Upper lobe of right lung (tissue), 1 donor: ENCODE results near the gene SPINK6. TPM values are rescaled to one million over a fixed set of nuclear protein-coding genes. Genes with fewer than 3 reads are reported as not detected.

ENCODE experiments used
- ATAC-seq: fragments of 200-7000 bp; cut with Tn5 transposase; one replicate; pipeline ENCODE4 v1.9.1; 2020; ENCODE audit warnings: mild to moderate bottlenecking, moderate library complexity
- DNase-seq: peaks from one replicate; pipeline ENCODE4 v3.0.0-alpha.2; 2020
- H3K27ac ChIP-seq: fragments of 200-600 bp; one replicate; pipeline ENCODE4 v1.8.0; 2022
- H3K27me3 ChIP-seq: fragments of 200-600 bp; one replicate; pipeline ENCODE4 v1.8.0; 2022; ENCODE audit warnings: mild to moderate bottlenecking
- H3K36me3 ChIP-seq: fragments of 200-600 bp; one replicate; pipeline ENCODE4 v1.8.0; 2022
- H3K4me1 ChIP-seq: fragments of 200-600 bp; one replicate; pipeline ENCODE4 v1.8.0; 2022
- H3K4me3 ChIP-seq: fragments of 200-600 bp; one replicate; pipeline ENCODE4 v1.8.0; 2022; ENCODE audit warnings: mild to moderate bottlenecking
- H3K9me3 ChIP-seq: fragments of 200-600 bp; one replicate; pipeline ENCODE4 v1.8.0; 2022
- intact Hi-C: fragments of 100-400 bp; cut with DNase I; formaldehyde crosslinking; loops from one replicate; pipeline ENCODE4 v1.11.0; 2022
- long read RNA-seq: library from polyadenylated mRNA; unstranded; transcript quantifications from one replicate; pipeline ENCODE4 v2.0.0, GENCODE V29; 2021
- total RNA-seq: library from RNA; stranded (reverse); fragmentation: NEBNext Ultra II Directional; extraction: Animal tissue kit (Norgen Biotek cat#: 25700); gene quantifications from one replicate; pipeline ENCODE4 v1.2.1, GENCODE V29; 2021
- TF ChIP-seq, protein P1 (sequence below): fragments of 200-600 bp; IDR thresholded peaks from one replicate; pipeline ENCODE4 v1.8.0; 2022; ENCODE audit warnings: antibody characterized with exemption
- donor health status: DM: no; HTN: yes; CAD: no; lungs with severe emphysema.

SPINK6 gene, protein sequence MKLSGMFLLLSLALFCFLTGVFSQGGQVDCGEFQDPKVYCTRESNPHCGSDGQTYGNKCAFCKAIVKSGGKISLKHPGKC
- not detected for total RNA-seq
- long read RNA-seq, result 0 reads

DNA sequence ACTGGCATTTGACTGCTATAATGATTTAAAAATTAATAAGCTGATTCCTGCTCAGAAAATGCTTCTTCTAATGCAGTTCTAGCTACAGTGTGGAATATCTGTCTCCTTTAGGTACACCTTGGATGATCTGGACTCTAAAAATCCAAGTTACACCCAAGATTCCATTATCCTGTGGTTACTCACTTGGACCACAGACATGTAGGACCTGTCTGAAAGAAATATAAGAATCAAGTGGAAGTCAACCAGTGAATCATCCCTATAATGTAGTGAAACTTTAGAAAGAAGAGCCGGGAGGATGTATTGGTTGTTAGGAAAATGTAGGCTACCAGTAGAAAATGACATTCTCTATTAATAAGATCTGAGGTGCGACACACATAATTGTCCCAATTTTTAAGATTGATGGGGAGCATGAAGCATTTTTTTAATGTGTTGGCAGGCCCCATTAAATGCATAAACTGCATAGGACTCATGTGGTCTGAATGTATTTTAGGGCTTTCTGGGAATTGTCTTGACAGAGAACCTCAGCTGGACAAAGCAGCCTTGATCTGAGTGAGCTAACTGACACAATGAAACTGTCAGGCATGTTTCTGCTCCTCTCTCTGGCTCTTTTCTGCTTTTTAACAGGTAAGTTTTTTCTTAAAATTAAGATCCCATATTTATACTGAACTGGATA, at the start of gene SPINK6:
TSS of gene SPINK6 (plus strand) at position 512 of the 673 bp plus-strand sequence. CDS start at position 567, 55 bp downstream.
- Histone ChIP-seq H3K4me1 (no peaks in the 10 kb centered on the region), H3K27me3 (no peaks in the 10 kb centered on the region), H3K4me3 (no peak within 1 kb of the TSS), H3K36me3 (no peaks in the 10 kb centered on the region), H3K27ac (no peak within 1 kb of the TSS), H3K9me3 (no peaks in the 10 kb centered on the region)
- intact Hi-C loops, result no loop called here
- DNase-seq (no peak), ATAC-seq (no peak)
- TF ChIP-seq, protein P1, sequence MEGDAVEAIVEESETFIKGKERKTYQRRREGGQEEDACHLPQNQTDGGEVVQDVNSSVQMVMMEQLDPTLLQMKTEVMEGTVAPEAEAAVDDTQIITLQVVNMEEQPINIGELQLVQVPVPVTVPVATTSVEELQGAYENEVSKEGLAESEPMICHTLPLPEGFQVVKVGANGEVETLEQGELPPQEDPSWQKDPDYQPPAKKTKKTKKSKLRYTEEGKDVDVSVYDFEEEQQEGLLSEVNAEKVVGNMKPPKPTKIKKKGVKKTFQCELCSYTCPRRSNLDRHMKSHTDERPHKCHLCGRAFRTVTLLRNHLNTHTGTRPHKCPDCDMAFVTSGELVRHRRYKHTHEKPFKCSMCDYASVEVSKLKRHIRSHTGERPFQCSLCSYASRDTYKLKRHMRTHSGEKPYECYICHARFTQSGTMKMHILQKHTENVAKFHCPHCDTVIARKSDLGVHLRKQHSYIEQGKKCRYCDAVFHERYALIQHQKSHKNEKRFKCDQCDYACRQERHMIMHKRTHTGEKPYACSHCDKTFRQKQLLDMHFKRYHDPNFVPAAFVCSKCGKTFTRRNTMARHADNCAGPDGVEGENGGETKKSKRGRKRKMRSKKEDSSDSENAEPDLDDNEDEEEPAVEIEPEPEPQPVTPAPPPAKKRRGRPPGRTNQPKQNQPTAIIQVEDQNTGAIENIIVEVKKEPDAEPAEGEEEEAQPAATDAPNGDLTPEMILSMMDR, result no peak

DNA sequence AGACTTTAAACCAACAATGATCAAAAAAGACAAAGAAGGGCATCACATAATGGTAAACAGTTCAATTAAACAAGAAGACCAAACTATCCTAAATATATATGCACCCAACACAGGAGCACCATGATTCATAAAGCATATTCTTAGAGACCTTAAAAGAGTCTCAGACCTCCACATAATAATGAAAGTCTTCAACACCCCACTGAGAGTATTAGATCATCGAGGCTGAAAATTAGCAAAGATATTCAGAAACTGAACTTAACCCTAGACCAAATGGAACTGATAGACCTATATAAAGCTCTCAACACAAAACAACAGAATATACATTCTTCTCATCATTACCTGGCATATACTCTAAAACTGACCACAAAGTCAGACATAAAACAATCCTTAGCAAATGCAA, 46.2 kb upstream of the SPINK6 start:
- Histone ChIP-seq H3K9me3 (no peaks in the 10 kb centered on the region), H3K36me3 (no peaks in the 10 kb centered on the region), H3K4me1 (no peaks in the 10 kb centered on the region), H3K27me3 (no peaks in the 10 kb centered on the region), H3K4me3 (no peak overlapping the region), H3K27ac (no peak overlapping the region)
- intact Hi-C loops, result no loop called here
- DNase-seq (no peak), ATAC-seq (no peak)
- TF ChIP-seq, protein P1, result no peak

DNA sequence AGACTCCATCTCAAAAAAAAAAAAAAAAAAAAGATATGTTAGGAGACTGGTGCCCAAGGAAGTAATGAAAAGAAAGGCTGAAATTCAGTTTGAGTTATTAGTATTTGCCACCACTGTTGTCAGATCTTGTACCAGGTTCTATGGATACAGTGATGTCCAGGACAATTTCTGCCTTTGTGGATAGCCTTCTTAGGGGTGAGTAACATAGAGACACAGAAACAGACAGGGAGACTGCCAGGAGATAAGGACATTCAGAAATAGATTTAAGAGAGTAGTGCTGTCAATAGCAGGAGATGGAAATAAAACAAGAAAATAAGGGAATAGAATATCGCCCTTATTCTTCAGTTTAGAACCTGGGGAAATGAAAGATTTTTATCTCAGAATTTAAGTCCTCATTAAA, 40.8 kb upstream of the SPINK6 start:
- TF ChIP-seq, protein P1, result no peak
- Histone ChIP-seq H3K27me3 (no peaks in the 10 kb centered on the region), H3K9me3 (no peaks in the 10 kb centered on the region), H3K36me3 (no peaks in the 10 kb centered on the region), H3K4me1 (no peaks in the 10 kb centered on the region), H3K27ac (no peak overlapping the region), H3K4me3 (no peak overlapping the region)
- intact Hi-C loops, result no loop called here
- ATAC-seq, result no peak
- no peak for DNase-seq

DNA sequence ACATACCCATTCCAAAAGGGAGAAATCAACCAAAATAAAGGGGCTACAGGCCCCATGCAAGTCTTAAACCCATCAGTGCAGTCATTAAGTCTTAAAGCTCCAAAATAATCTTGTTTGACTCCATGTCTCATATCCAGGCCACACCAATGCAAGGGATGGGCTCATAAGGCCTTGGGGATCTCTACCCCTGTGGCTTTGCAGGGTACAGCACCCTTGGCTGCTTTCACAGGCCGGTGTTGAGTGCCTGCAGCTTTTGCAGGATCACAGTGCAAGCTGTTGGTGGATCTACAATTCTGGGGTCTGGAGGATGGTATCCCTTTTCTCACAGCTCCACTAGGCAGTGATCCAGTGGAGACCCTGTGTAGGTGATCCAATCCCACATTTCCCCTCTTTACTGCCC, 39.5 kb upstream of the SPINK6 start:
- ATAC-seq (no peak), DNase-seq (no peak)
- H3K4me3 ChIP-seq, result no peak overlapping the region
- no peaks in the 10 kb centered on the region for H3K36me3 ChIP-seq
- H3K9me3 ChIP-seq, result no peaks in the 10 kb centered on the region
- intact Hi-C loops, result no loop called here
- H3K4me1 ChIP-seq, result no peaks in the 10 kb centered on the region
- TF ChIP-seq, protein P1, result no peak
- no peak overlapping the region for H3K27ac ChIP-seq
- no peaks in the 10 kb centered on the region for H3K27me3 ChIP-seq

DNA sequence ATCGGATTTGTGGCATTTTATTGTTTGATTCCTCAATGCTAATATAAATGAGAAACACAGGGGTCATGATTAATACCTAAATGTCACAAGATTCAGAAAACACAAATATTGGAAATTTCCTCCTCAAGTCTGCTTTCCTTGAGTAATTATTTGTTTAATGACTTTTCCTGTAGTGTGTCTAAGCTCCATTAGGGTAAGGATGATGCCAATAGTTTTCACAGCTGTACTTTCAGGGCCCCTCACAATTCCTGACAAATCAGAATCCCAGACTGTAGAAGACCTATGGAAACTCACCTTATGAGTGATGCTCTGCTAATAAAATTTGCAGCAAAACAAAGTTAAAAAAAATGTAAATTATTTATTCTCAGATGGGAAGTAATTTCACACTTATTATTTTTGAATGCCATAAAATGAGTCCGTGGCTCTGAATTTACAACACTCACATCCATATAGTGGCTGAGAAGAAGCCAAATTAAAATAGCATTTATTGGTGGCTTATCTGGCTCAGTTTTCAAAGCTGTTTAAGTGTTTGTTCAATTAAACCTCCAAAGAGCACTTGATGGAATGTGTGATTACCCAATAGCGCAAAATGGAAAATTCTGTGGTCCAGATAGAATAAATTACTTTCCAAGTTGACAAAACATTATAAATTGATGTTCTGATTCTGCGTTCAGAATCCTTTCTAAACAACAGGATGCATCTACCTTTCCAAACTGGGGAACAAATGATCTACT, 36.1 kb upstream of the SPINK6 start:
- Histone ChIP-seq H3K27me3 (no peaks in the 10 kb centered on the region), H3K4me1 (no peaks in the 10 kb centered on the region), H3K36me3 (no peaks in the 10 kb centered on the region), H3K4me3 (no peak overlapping the region), H3K27ac (no peak overlapping the region), H3K9me3 (no peaks in the 10 kb centered on the region)
- intact Hi-C loops, result no loop called here
- no peak for DNase-seq
- no peak for ATAC-seq
- TF ChIP-seq, protein P1, result no peak
